Mononuclear cell (primary cell): ENCODE results near the gene HTR2A. TPM values are rescaled to one million over a fixed set of nuclear protein-coding genes. Genes with fewer than 3 reads are reported as not detected.

Experiments
- H3K27me3 ChIP-seq: 2 replicates; pipeline ENCODE4 v1.6.0; 2011; ENCODE audit warnings: low read length, control low read depth; ENCODE audit not compliant: insufficient read depth
- H3K4me1 ChIP-seq: 2 replicates; pipeline ENCODE4 v1.5.1; 2011; ENCODE audit warnings: mild to moderate bottlenecking, low read length, control low read depth; ENCODE audit not compliant: insufficient read depth
- H3K4me3 ChIP-seq: 2 replicates; pipeline ENCODE4 v1.5.1; 2011; ENCODE audit warnings: mild to moderate bottlenecking, low read length, moderate library complexity
- H3K9me3 ChIP-seq: 2 replicates; pipeline ENCODE4 v1.5.1; 2011; ENCODE audit warnings: low read depth, mild to moderate bottlenecking, control low read depth, low read length
- total RNA-seq: library from RNA; depleted of rRNA; stranded (reverse); fragments of >200 nt; gene quantifications from one replicate; pipeline ENCODE4 v1.2.3, GENCODE V29; 2012

Gene HTR2A
- total RNA-seq, result 0.10 TPM

GRCh38 chr13:46896341-46897137 lies at the start of gene HTR2A:
Gene HTR2A, minus strand, starts transcription at chr13:46897053. Its CDS starts 1,147 bp downstream, at chr13:46895906.
- H3K27me3 ChIP-seq, result peaks cover 11% of the 10 kb centered on the region
- no peaks in the 10 kb centered on the region for H3K9me3 ChIP-seq
- H3K4me1 ChIP-seq, result peaks cover 17% of the 10 kb centered on the region
- H3K4me3 ChIP-seq, result no peak within 1 kb of the TSS

- H3K4me3 ChIP-seq, result no peak overlapping the region
- H3K9me3 ChIP-seq, result no peaks in the 10 kb centered on the region
- no peaks in the 10 kb centered on the region for H3K27me3 ChIP-seq
- no peaks in the 10 kb centered on the region for H3K4me1 ChIP-seq
These were observed 39.7 kb upstream of the HTR2A start for GRCh38 chr13:46936525-46936924.

- no peaks in the 10 kb centered on the region for H3K27me3 ChIP-seq
- no peaks in the 10 kb centered on the region for H3K4me1 ChIP-seq
- H3K4me3 ChIP-seq, result no peak overlapping the region
- no peaks in the 10 kb centered on the region for H3K9me3 ChIP-seq
These were observed 37.9 kb upstream of the HTR2A start for GRCh38 chr13:46934749-46935148.

GRCh38 chr13:46926916-46927590 lies 30.2 kb upstream of the HTR2A start:
- no peaks in the 10 kb centered on the region for H3K9me3 ChIP-seq
- no peak overlapping the region for H3K4me3 ChIP-seq
- H3K27me3 ChIP-seq, result no peaks in the 10 kb centered on the region
- H3K4me1 ChIP-seq, result no peaks in the 10 kb centered on the region

GRCh38 chr13:46925486-46925885 lies 28.6 kb upstream of the HTR2A start:
- H3K4me3 ChIP-seq, result no peak overlapping the region
- no peaks in the 10 kb centered on the region for H3K27me3 ChIP-seq
- H3K9me3 ChIP-seq, result no peaks in the 10 kb centered on the region
- H3K4me1 ChIP-seq, result no peaks in the 10 kb centered on the region

- Histone ChIP-seq H3K9me3 (no peaks in the 10 kb centered on the region), H3K4me3 (no peak overlapping the region), H3K4me1 (no peaks in the 10 kb centered on the region), H3K27me3 (no peaks in the 10 kb centered on the region)
These were observed 17.5 kb upstream of the HTR2A start for GRCh38 chr13:46914341-46914740.

GRCh38 chr13:46913757-46914156 lies 16.9 kb upstream of the HTR2A start:
- Histone ChIP-seq H3K9me3 (no peaks in the 10 kb centered on the region), H3K27me3 (no peaks in the 10 kb centered on the region), H3K4me1 (no peaks in the 10 kb centered on the region), H3K4me3 (no peak overlapping the region)

GRCh38 chr13:46909042-46909441 lies 12.2 kb upstream of the HTR2A start:
- no peak overlapping the region for H3K4me3 ChIP-seq
- no peaks in the 10 kb centered on the region for H3K27me3 ChIP-seq
- no peaks in the 10 kb centered on the region for H3K4me1 ChIP-seq
- H3K9me3 ChIP-seq, result no peaks in the 10 kb centered on the region

- no peak overlapping the region for H3K4me3 ChIP-seq
- no peaks in the 10 kb centered on the region for H3K9me3 ChIP-seq
- H3K27me3 ChIP-seq, result no peaks in the 10 kb centered on the region
- no peaks in the 10 kb centered on the region for H3K4me1 ChIP-seq
These were observed 11.6 kb upstream of the HTR2A start for GRCh38 chr13:46908501-46908900.

- Histone ChIP-seq H3K9me3 (no peaks in the 10 kb centered on the region), H3K4me3 (no peak overlapping the region), H3K27me3 (no peaks in the 10 kb centered on the region), H3K4me1 (no peaks in the 10 kb centered on the region)
These were observed 9.6 kb upstream of the HTR2A start for GRCh38 chr13:46906405-46906804.

GRCh38 chr13:46905249-46905648 lies 8.4 kb upstream of the HTR2A start:
- H3K4me1 ChIP-seq, result no peaks in the 10 kb centered on the region
- no peaks in the 10 kb centered on the region for H3K9me3 ChIP-seq
- no peak overlapping the region for H3K4me3 ChIP-seq
- H3K27me3 ChIP-seq, result no peaks in the 10 kb centered on the region

GRCh38 chr13:46903748-46904147 lies 6.9 kb upstream of the HTR2A start:
- Histone ChIP-seq H3K9me3 (no peaks in the 10 kb centered on the region), H3K4me1 (no peaks in the 10 kb centered on the region), H3K4me3 (no peak overlapping the region), H3K27me3 (no peaks in the 10 kb centered on the region)

- no peaks in the 10 kb centered on the region for H3K27me3 ChIP-seq
- no peak overlapping the region for H3K4me3 ChIP-seq
- peaks cover 4% of the 10 kb centered on the region for H3K4me1 ChIP-seq
- H3K9me3 ChIP-seq, result no peaks in the 10 kb centered on the region
These were observed 4.9 kb upstream of the HTR2A start for GRCh38 chr13:46901721-46902120.

- H3K4me1 ChIP-seq, result peaks cover 4% of the 10 kb centered on the region
- peaks cover 2% of the 10 kb centered on the region for H3K27me3 ChIP-seq
- no peak overlapping the region for H3K4me3 ChIP-seq
- H3K9me3 ChIP-seq, result no peaks in the 10 kb centered on the region
These were observed 2.9 kb upstream of the HTR2A start for GRCh38 chr13:46899801-46900200.

GRCh38 chr13:46895381-46895780 lies 1.5 kb downstream of the HTR2A start:
- H3K4me1 ChIP-seq, result peaks cover 17% of the 10 kb centered on the region
- H3K27me3 ChIP-seq, result peaks cover 11% of the 10 kb centered on the region
- H3K4me3 ChIP-seq, result no peak overlapping the region
- H3K9me3 ChIP-seq, result no peaks in the 10 kb centered on the region

GRCh38 chr13:46894568-46894967 lies 2.3 kb downstream of the HTR2A start:
- Histone ChIP-seq H3K4me1 (peaks cover 17% of the 10 kb centered on the region), H3K4me3 (no peak overlapping the region), H3K27me3 (peaks cover 11% of the 10 kb centered on the region), H3K9me3 (no peaks in the 10 kb centered on the region)
